Peyer's patch (tissue), 4 donors: ENCODE data around the gene PLCXD3. TPM values are rescaled to one million over a fixed set of nuclear protein-coding genes. Genes with fewer than 3 reads are reported as not detected.

ENCODE experiments used
- DNase-seq, 3 donors: peaks; one replicate each; pipeline ENCODE4 v3.0.0-alpha.2; 2017 to 2019
- H3K27ac ChIP-seq, 4 donors: fragments of 200-600 bp; sonication (generic); one replicate each; pipeline ENCODE4 v1.5.1; 2016 to 2019
- H3K27me3 ChIP-seq, 2 donors: fragments of 200-600 bp; sonication (generic); one replicate each; pipeline ENCODE4 v1.5.1; 2019
- H3K36me3 ChIP-seq, 3 donors: fragments of 200-600 bp; sonication (generic); one replicate each; pipeline ENCODE4 v1.5.1; 2016 to 2019
- H3K4me1 ChIP-seq, 4 donors: fragments of 200-600 bp; sonication (generic); one replicate each; pipeline ENCODE4 v1.5.1; 2016 to 2019
- H3K4me3 ChIP-seq, 4 donors: fragments of 200-600 bp; sonication (generic); 1 replicate in 3 of 4; 2 replicates in 1 of 4; pipeline ENCODE4 v1.5.1; 2016 to 2019; ENCODE audit warnings: mild to moderate bottlenecking in 1 of 4
- H3K9me3 ChIP-seq, 4 donors: fragments of 200-600 bp; sonication (generic); one replicate each; pipeline ENCODE4 v1.5.1; 2016 to 2019; ENCODE audit warnings: mild to moderate bottlenecking in 1 of 4
- CTCF ChIP-seq, 6 experiments: fragments of 450-650 bp in 4 of 6; fragments of 200-600 bp in 2 of 6; sonication (generic) in 1 of 6; IDR thresholded peaks; one replicate each; pipeline ENCODE4 v1.5.1; 2017 to 2019; ENCODE audit warnings: antibody characterized with exemption in 6 of 6, mild to moderate bottlenecking in 3 of 6, moderate library complexity in 1 of 6
- POLR2A ChIP-seq, 2 donors: fragments of 450-650 bp; IDR thresholded peaks; one replicate each; pipeline ENCODE4 v1.5.1; 2017; ENCODE audit warnings: antibody characterized with exemption in 2 of 2, mild to moderate bottlenecking in 2 of 2, moderate library complexity in 2 of 2
- total RNA-seq, 4 donors: library from RNA; depleted of rRNA; stranded (reverse); fragments of >200 nt; gene quantifications; one replicate each; pipeline ENCODE4 v1.1.0, GENCODE V29; 2016

The PLCXD3 gene
- total RNA-seq, 4 donors from 2014 or later = 0.83 to 2.8 (median 1.6) TPM

- Histone ChIP-seq H3K4me1 (no peaks in the 10 kb centered on the region), H3K36me3 (no peaks in the 10 kb centered on the region), H3K9me3 (no peaks in the 10 kb centered on the region), H3K27me3 (no peaks in the 10 kb centered on the region), H3K27ac (no peak overlapping the region), H3K4me3 (no peak overlapping the region)
- no peak for DNase-seq
- TF ChIP-seq CTCF (IDR thresholded peaks at IDR 0.05) = no peak
- TF ChIP-seq POLR2A (IDR thresholded peaks at IDR 0.05) = no peak
These were observed 137.2 kb downstream of the PLCXD3 start for GRCh38 chr5:41373230-41373629.

- TF ChIP-seq POLR2A (IDR thresholded peaks at IDR 0.05) = no peak
- no peak for TF ChIP-seq CTCF (IDR thresholded peaks at IDR 0.05)
- DNase-seq = no peak
- no peak overlapping the region for H3K27ac ChIP-seq
- H3K36me3 ChIP-seq = no peaks in the 10 kb centered on the region
- H3K27me3 ChIP-seq = no peaks in the 10 kb centered on the region
- no peaks in the 10 kb centered on the region for H3K4me1 ChIP-seq
- H3K4me3 ChIP-seq = no peak overlapping the region
- no peaks in the 10 kb centered on the region for H3K9me3 ChIP-seq
These were observed 138.7 kb downstream of the PLCXD3 start for GRCh38 chr5:41371738-41372137.

GRCh38 chr5:41370482-41370881 is 139.9 kb downstream of the PLCXD3 start:
- no peak for DNase-seq
- H3K27me3 ChIP-seq = no peaks in the 10 kb centered on the region
- H3K4me1 ChIP-seq = no peaks in the 10 kb centered on the region
- no peak for TF ChIP-seq CTCF (IDR thresholded peaks at IDR 0.05)
- no peak for TF ChIP-seq POLR2A (IDR thresholded peaks at IDR 0.05)
- no peaks in the 10 kb centered on the region for H3K9me3 ChIP-seq
- H3K27ac ChIP-seq = no peak overlapping the region
- no peaks in the 10 kb centered on the region for H3K36me3 ChIP-seq
- H3K4me3 ChIP-seq = no peak overlapping the region

- H3K4me3 ChIP-seq = no peak overlapping the region
- no peaks in the 10 kb centered on the region for H3K4me1 ChIP-seq
- H3K36me3 ChIP-seq = no peaks in the 10 kb centered on the region
- H3K9me3 ChIP-seq = no peaks in the 10 kb centered on the region
- DNase-seq = no peak
- TF ChIP-seq CTCF (IDR thresholded peaks at IDR 0.05) (no peak), POLR2A (IDR thresholded peaks at IDR 0.05) (no peak)
- no peaks in the 10 kb centered on the region for H3K27me3 ChIP-seq
- no peak overlapping the region for H3K27ac ChIP-seq
These were observed 140.6 kb downstream of the PLCXD3 start for GRCh38 chr5:41369799-41370198.

GRCh38 chr5:41368158-41368557 is 142.2 kb downstream of the PLCXD3 start:
- no peak overlapping the region for H3K27ac ChIP-seq
- TF ChIP-seq CTCF (IDR thresholded peaks at IDR 0.05) (no peak), POLR2A (IDR thresholded peaks at IDR 0.05) (no peak)
- no peaks in the 10 kb centered on the region for H3K4me1 ChIP-seq
- DNase-seq = no peak
- H3K36me3 ChIP-seq = no peaks in the 10 kb centered on the region
- H3K27me3 ChIP-seq = no peaks in the 10 kb centered on the region
- H3K4me3 ChIP-seq = no peak overlapping the region
- H3K9me3 ChIP-seq = no peaks in the 10 kb centered on the region

GRCh38 chr5:41365369-41365768 is 145.0 kb downstream of the PLCXD3 start:
- no peaks in the 10 kb centered on the region for H3K27me3 ChIP-seq
- H3K4me1 ChIP-seq = no peaks in the 10 kb centered on the region
- H3K36me3 ChIP-seq = no peaks in the 10 kb centered on the region
- DNase-seq = no peak
- no peak for TF ChIP-seq CTCF (IDR thresholded peaks at IDR 0.05)
- no peaks in the 10 kb centered on the region for H3K9me3 ChIP-seq
- no peak overlapping the region for H3K27ac ChIP-seq
- no peak overlapping the region for H3K4me3 ChIP-seq
